RPMI8226 (cell line): Measurements from ENCODE around the gene GUCY1A2.
"Not testable (repeated sequence)": the region's sequence is repeated elsewhere in the genome, so short reads cannot be mapped to it uniquely, and the experiment has no call there.

ENCODE experiments used
- DNase-seq: peaks from one replicate; pipeline ENCODE4 v3.0.0-alpha.2; 2015

Gene GUCY1A2

GRCh38 chr11:107018219-107018901 lies at the start of gene GUCY1A2:
Gene GUCY1A2, minus strand, starts transcription at chr11:107018476. Its CDS starts 421 bp downstream, at chr11:107018055.
- DNase-seq, result no peak

GRCh38 chr11:107054391-107054790 lies 36.1 kb upstream of the GUCY1A2 start:
- DNase-seq, result no peak

- not testable (repeated sequence) for DNase-seq
Observed at GRCh38 chr11:107051332-107051731, 33.1 kb upstream of the GUCY1A2 start.

- not testable (repeated sequence) for DNase-seq
Observed at GRCh38 chr11:107050899-107051298, 32.6 kb upstream of the GUCY1A2 start.

- DNase-seq, result no peak
Observed at GRCh38 chr11:107050121-107050520, 31.8 kb upstream of the GUCY1A2 start.

- DNase-seq, result no peak
Observed at GRCh38 chr11:107044503-107044902, 26.2 kb upstream of the GUCY1A2 start.

GRCh38 chr11:107043242-107044006 lies 25.1 kb upstream of the GUCY1A2 start:
- no peak for DNase-seq

GRCh38 chr11:107042748-107043147 lies 24.5 kb upstream of the GUCY1A2 start:
- no peak for DNase-seq

- no peak for DNase-seq
Observed at GRCh38 chr11:107041088-107041444, 22.8 kb upstream of the GUCY1A2 start.

- DNase-seq, result no peak
Observed at GRCh38 chr11:107040433-107041087, 22.3 kb upstream of the GUCY1A2 start.

- DNase-seq, result no peak
Observed at GRCh38 chr11:107025673-107026072, 7.4 kb upstream of the GUCY1A2 start.

GRCh38 chr11:107020594-107020993 lies 2.3 kb upstream of the GUCY1A2 start:
- no peak for DNase-seq

- DNase-seq, result peak; percentile 14
Observed at GRCh38 chr11:107018902-107019493, 722 bp upstream of the GUCY1A2 start.

- DNase-seq, result peak; percentile 8
Observed at GRCh38 chr11:107017433-107018218, 650 bp downstream of the GUCY1A2 start.

GRCh38 chr11:107017104-107017432 lies 1.2 kb downstream of the GUCY1A2 start:
- DNase-seq, result no peak

- DNase-seq, result no peak
Observed at GRCh38 chr11:107014871-107015270, 3.4 kb downstream of the GUCY1A2 start.

- DNase-seq, result no peak
Observed at GRCh38 chr11:107011977-107012376, 6.3 kb downstream of the GUCY1A2 start.

- no peak for DNase-seq
Observed at GRCh38 chr11:107009190-107009589, 9.1 kb downstream of the GUCY1A2 start.

- DNase-seq, result no peak
Observed at GRCh38 chr11:107006076-107006833, 12.0 kb downstream of the GUCY1A2 start.

- DNase-seq, result no peak
Observed at GRCh38 chr11:106999196-106999595, 19.1 kb downstream of the GUCY1A2 start.

- no peak for DNase-seq
Observed at GRCh38 chr11:106998916-106999188, 19.4 kb downstream of the GUCY1A2 start.
